ENCODE measurements around the gene CT47B1. TPM values are rescaled to one million over a fixed set of nuclear protein-coding genes. Genes with fewer than 3 reads are reported as not detected.

Gene CT47B1
- total RNA-seq, 2 donors from 2014 or later, result not detected

GRCh38 chrX:120825146-120825545, 50.5 kb downstream of the CT47B1 start:
- no peak overlapping the region for H3K4me3 ChIP-seq
- TF ChIP-seq, protein P1, sequence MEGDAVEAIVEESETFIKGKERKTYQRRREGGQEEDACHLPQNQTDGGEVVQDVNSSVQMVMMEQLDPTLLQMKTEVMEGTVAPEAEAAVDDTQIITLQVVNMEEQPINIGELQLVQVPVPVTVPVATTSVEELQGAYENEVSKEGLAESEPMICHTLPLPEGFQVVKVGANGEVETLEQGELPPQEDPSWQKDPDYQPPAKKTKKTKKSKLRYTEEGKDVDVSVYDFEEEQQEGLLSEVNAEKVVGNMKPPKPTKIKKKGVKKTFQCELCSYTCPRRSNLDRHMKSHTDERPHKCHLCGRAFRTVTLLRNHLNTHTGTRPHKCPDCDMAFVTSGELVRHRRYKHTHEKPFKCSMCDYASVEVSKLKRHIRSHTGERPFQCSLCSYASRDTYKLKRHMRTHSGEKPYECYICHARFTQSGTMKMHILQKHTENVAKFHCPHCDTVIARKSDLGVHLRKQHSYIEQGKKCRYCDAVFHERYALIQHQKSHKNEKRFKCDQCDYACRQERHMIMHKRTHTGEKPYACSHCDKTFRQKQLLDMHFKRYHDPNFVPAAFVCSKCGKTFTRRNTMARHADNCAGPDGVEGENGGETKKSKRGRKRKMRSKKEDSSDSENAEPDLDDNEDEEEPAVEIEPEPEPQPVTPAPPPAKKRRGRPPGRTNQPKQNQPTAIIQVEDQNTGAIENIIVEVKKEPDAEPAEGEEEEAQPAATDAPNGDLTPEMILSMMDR (IDR thresholded peaks at IDR 0.05), result no peak
- H3K36me3 ChIP-seq, result no peaks in the 10 kb centered on the region
- H3K27ac ChIP-seq, result no peak overlapping the region
- no peaks in the 10 kb centered on the region for H3K4me1 ChIP-seq (ENCODE audit: control insufficient read depth in 1 of 2, low read depth in 2 of 2)
- DNase-seq (ENCODE audit: low spot score), result no peak
- no peaks in the 10 kb centered on the region for H3K27me3 ChIP-seq (replicated peaks; ENCODE audit: insufficient read depth)
- no peak for ATAC-seq (ENCODE audit: insufficient number of reproducible peaks, low FRiP score, low read depth)
- H3K9me3 ChIP-seq, result no peaks in the 10 kb centered on the region

GRCh38 chrX:120824021-120824420, 51.6 kb downstream of the CT47B1 start:
- ATAC-seq (ENCODE audit: insufficient number of reproducible peaks, low FRiP score, low read depth), result no peak
- no peaks in the 10 kb centered on the region for H3K4me1 ChIP-seq (ENCODE audit: control insufficient read depth in 1 of 2, low read depth in 2 of 2)
- no peaks in the 10 kb centered on the region for H3K9me3 ChIP-seq
- H3K27ac ChIP-seq, result no peak overlapping the region
- no peaks in the 10 kb centered on the region for H3K27me3 ChIP-seq (replicated peaks; ENCODE audit: insufficient read depth)
- no peak for DNase-seq (ENCODE audit: low spot score)
- H3K4me3 ChIP-seq, result no peak overlapping the region
- TF ChIP-seq, protein P1 (IDR thresholded peaks at IDR 0.05), result no peak
- no peaks in the 10 kb centered on the region for H3K36me3 ChIP-seq

DNA sequence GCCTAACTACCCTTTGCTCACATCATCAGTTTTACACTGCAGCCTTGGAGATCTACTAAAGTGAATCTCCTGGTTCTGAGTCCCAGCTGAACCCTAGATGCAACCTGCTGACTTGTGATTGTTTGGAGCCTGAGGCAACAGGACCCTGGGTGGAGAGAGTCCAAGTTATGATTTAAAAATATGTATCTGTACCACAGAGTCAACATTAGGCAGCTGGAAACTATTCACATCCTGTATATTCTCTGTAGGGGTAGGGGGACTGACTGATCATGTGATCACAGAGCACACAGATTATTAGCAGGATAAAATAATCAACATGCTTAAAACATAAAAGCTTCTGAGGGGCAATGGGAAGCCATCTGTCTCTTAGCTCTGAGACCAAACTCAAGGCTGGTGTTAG, 52.1 kb downstream of the CT47B1 start:
- Histone ChIP-seq H3K4me3 (no peak overlapping the region), H3K9me3 (no peaks in the 10 kb centered on the region), H3K36me3 (no peaks in the 10 kb centered on the region), H3K27ac (no peak overlapping the region), H3K27me3 (replicated peaks; ENCODE audit: insufficient read depth) (no peaks in the 10 kb centered on the region), H3K4me1 (ENCODE audit: control insufficient read depth in 1 of 2, low read depth in 2 of 2) (no peaks in the 10 kb centered on the region)
- no peak for ATAC-seq (ENCODE audit: insufficient number of reproducible peaks, low FRiP score, low read depth)
- TF ChIP-seq, protein P1 (IDR thresholded peaks at IDR 0.05), result no peak
- no peak for DNase-seq (ENCODE audit: low spot score)

Other genes with a start within 250 kb of the CT47B1 start
- 10 to 100 TPM; 26.8 to 30.1 TPM for gene C1GALT1C1, start 245.8 kb downstream of the CT47B1 start, total RNA-seq
- gene CT47A11, start 61.3 kb upstream of the CT47B1 start, total RNA-seq, result not detected
- gene CT47A10, start 66.2 kb upstream of the CT47B1 start, total RNA-seq, result not detected
- not detected for gene CT47A9, start 71.0 kb upstream of the CT47B1 start, total RNA-seq
- not detected for gene CT47A8, start 75.9 kb upstream of the CT47B1 start, total RNA-seq
- not detected for gene CT47A7, start 80.7 kb upstream of the CT47B1 start, total RNA-seq
- gene CT47A6, start 85.6 kb upstream of the CT47B1 start, total RNA-seq, result not detected
- gene CT47A5, start 90.5 kb upstream of the CT47B1 start, total RNA-seq, result not detected
- gene CT47A4, start 95.3 kb upstream of the CT47B1 start, total RNA-seq, result not detected
- gene CT47A3, start 100.2 kb upstream of the CT47B1 start, total RNA-seq, result not detected
- gene CT47A2, start 105.1 kb upstream of the CT47B1 start, total RNA-seq, result not detected
- not detected for gene CT47A1, start 109.9 kb upstream of the CT47B1 start, total RNA-seq
- gene GLUD2, start 171.7 kb upstream of the CT47B1 start, total RNA-seq, result 1 to 10 TPM in 1 of 2 donors, under 1 TPM in 1; 0.27 to 2.5 TPM